T-helper 2 cell treated with Interferon-gamma antibody and Interleukin-4, amounts not matched to agents 100 ng/mL and 5 ng/mL, for 36 hours (primary cell): ENCODE results near the gene DDX23. TPM values are rescaled to one million over a fixed set of nuclear protein-coding genes. Genes with fewer than 3 reads are reported as not detected.

Experiments used
- total RNA-seq: library from RNA; stranded (reverse); gene quantifications from 2 replicates; pipeline ENCODE4 v1.2.3, GENCODE V29; 2022

Gene DDX23
- total RNA-seq, 1 donor from 2014 or later = 132 TPM

Other genes with a start within 250 kb of the DDX23 start
- gene KANSL2, start 169.9 kb downstream of the DDX23 start, total RNA-seq = 42.0 and 47.4 TPM in 2 replicates
- gene CCNT1, start 135.5 kb downstream of the DDX23 start, total RNA-seq = 53.8 and 56.1 TPM in 2 replicates
- 0.07 and 0.09 TPM in 2 replicates for gene ADCY6, start 63.1 kb downstream of the DDX23 start, total RNA-seq
- gene CACNB3, start 33.7 kb downstream of the DDX23 start, total RNA-seq = 7.1 and 10.4 TPM in 2 replicates
- 1.6 and 1.7 TPM in 2 replicates for gene RND1, start 13.7 kb upstream of the DDX23 start, total RNA-seq
- 55.9 and 59.9 TPM in 2 replicates for gene FKBP11, start 73.3 kb upstream of the DDX23 start, total RNA-seq
- gene ARF3, start 105.3 kb upstream of the DDX23 start, total RNA-seq = 126 TPM in 2 replicates
- 1.2 and 1.9 TPM in 2 replicates for gene WNT10B, start 119.6 kb upstream of the DDX23 start, total RNA-seq
- gene WNT1, start 126.2 kb upstream of the DDX23 start, total RNA-seq = not detected in 2 replicates
- gene DDN, start 147.2 kb upstream of the DDX23 start, total RNA-seq = 0.16 and 0.23 TPM in 2 replicates
- 66.7 and 73.8 TPM in 2 replicates for gene PRKAG1, start 166.6 kb upstream of the DDX23 start, total RNA-seq
- 106 and 109 TPM in 2 replicates for gene KMT2D, start 208.6 kb upstream of the DDX23 start, total RNA-seq
- gene RHEBL1, start 217.8 kb upstream of the DDX23 start, total RNA-seq = 5.4 and 6.5 TPM in 2 replicates
- 0.07 and 0.09 TPM in 2 replicates for gene DHH, start 242.6 kb upstream of the DDX23 start, total RNA-seq